ENCODE data around the gene CEP72. TPM values are rescaled to one million over a fixed set of nuclear protein-coding genes. Genes with fewer than 3 reads are reported as not detected.

CEP72 gene
- total and polyA plus RNA-seq, 2 of the 13 experiments (the other 11 are each of a cell fraction or from before 2014, with no cell fraction given): 3.4 to 9.4 TPM

DNA sequence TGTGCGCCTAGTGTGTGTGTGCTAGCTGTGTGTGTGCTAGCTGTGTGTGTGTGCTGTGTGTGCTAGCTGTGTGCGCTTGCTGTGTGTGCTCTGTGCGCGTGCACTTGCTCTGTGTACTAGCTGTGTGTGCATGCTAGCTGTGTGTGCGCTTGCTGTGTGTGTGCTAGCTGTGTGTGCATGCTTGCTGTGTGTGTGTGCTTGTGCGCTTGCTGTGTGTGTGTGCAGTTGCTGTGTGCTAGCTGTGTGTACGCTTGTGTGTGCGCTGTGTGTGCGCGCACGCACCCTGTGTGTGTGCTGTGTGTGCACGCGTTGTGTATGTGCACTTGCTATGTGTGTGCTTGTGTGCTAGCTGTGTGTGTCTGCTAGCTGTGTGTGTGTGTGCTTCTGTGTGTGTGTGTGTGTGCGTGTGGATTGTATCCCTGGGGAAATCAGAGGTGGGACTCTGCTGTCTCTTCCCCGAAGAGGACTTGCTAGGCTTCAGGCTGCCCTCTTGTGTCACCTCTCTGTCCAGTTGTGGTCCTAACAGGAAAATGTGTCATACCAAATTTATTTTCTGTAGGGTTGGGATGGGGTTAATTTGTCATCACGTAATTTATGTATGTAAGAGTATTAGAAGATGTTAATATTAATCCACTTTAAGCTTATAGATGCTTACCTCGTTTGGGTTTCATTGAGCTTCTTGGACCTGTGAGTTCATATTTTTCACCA lies 42.1 kb downstream of the CEP72 start (continued):
- TF ChIP-seq, protein P1, sequence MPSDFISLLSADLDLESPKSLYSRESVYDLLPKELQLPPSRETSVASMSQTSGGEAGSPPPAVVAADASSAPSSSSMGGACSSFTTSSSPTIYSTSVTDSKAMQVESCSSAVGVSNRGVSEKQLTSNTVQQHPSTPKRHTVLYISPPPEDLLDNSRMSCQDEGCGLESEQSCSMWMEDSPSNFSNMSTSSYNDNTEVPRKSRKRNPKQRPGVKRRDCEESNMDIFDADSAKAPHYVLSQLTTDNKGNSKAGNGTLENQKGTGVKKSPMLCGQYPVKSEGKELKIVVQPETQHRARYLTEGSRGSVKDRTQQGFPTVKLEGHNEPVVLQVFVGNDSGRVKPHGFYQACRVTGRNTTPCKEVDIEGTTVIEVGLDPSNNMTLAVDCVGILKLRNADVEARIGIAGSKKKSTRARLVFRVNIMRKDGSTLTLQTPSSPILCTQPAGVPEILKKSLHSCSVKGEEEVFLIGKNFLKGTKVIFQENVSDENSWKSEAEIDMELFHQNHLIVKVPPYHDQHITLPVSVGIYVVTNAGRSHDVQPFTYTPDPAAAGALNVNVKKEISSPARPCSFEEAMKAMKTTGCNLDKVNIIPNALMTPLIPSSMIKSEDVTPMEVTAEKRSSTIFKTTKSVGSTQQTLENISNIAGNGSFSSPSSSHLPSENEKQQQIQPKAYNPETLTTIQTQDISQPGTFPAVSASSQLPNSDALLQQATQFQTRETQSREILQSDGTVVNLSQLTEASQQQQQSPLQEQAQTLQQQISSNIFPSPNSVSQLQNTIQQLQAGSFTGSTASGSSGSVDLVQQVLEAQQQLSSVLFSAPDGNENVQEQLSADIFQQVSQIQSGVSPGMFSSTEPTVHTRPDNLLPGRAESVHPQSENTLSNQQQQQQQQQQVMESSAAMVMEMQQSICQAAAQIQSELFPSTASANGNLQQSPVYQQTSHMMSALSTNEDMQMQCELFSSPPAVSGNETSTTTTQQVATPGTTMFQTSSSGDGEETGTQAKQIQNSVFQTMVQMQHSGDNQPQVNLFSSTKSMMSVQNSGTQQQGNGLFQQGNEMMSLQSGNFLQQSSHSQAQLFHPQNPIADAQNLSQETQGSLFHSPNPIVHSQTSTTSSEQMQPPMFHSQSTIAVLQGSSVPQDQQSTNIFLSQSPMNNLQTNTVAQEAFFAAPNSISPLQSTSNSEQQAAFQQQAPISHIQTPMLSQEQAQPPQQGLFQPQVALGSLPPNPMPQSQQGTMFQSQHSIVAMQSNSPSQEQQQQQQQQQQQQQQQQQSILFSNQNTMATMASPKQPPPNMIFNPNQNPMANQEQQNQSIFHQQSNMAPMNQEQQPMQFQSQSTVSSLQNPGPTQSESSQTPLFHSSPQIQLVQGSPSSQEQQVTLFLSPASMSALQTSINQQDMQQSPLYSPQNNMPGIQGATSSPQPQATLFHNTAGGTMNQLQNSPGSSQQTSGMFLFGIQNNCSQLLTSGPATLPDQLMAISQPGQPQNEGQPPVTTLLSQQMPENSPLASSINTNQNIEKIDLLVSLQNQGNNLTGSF (CRISPR knock-in tag; IDR thresholded peaks at IDR 0.05): no peak
- TF ChIP-seq AGO2 (optimal IDR thresholded peaks at IDR 0.05; ENCODE audit: low read depth, low read length) (peak; percentile 54), ZNF646 (CRISPR knock-in tag; IDR thresholded peaks at IDR 0.05) (peak; percentile 67; the same call in 1 of the 2 replicates), GATA4 (IDR thresholded peaks at IDR 0.05; ENCODE audit: borderline replicate concordance, low read depth) (no peak), PTBP1 (IDR thresholded peaks at IDR 0.05; ENCODE audit: low read depth, low read length, poor library complexity, severe bottlenecking) (no peak), RELA (CRISPR knock-in tag; IDR thresholded peaks at IDR 0.05) (no peak), ETV6 (CRISPR knock-in tag; conservative IDR thresholded peaks at IDR 0.05) (no peak)

All from HepG2 (cell line).